GM19099 (cell line): ENCODE results near the gene PRKCH.

Experiments used
- POLR2A ChIP-seq: IDR thresholded peaks from 3 replicates; pipeline ENCODE4 v1.6.1; 2011; ENCODE audit warnings: low read depth; ENCODE audit not compliant: insufficient read length; ENCODE audit errors: extremely low read depth

The PRKCH gene

GRCh38 chr14:61386173-61386772, 64.9 kb downstream of the PRKCH start:
- no peak for TF ChIP-seq POLR2A

- TF ChIP-seq POLR2A, result no peak
These were observed 65.7 kb downstream of the PRKCH start for GRCh38 chr14:61387076-61387475.

- TF ChIP-seq POLR2A, result no peak
These were observed 67.0 kb downstream of the PRKCH start for GRCh38 chr14:61388173-61388975.

GRCh38 chr14:61388976-61389576, 67.7 kb downstream of the PRKCH start:
- no peak for TF ChIP-seq POLR2A

DNA sequence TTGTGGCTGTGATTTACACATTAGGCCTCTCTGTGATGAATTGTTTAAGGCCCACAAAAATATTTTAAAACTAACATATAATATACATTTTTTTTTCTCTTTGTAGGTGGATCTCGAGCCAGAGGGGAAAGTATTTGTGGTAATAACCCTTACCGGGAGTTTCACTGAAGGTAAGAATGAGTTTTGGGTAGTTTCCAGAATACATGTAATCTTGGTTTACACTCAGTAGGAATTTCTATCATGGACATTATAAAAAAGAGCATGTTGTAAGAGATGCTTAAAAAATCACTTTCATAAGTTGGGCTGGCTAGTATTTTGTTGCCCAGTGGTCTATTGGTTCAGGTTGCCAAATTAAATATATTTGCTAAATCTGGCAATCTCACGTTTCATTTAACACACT, 69.7 kb downstream of the PRKCH start:
- TF ChIP-seq POLR2A, result no peak

- no peak for TF ChIP-seq POLR2A
These were observed 70.9 kb downstream of the PRKCH start for GRCh38 chr14:61392297-61392696.

DNA sequence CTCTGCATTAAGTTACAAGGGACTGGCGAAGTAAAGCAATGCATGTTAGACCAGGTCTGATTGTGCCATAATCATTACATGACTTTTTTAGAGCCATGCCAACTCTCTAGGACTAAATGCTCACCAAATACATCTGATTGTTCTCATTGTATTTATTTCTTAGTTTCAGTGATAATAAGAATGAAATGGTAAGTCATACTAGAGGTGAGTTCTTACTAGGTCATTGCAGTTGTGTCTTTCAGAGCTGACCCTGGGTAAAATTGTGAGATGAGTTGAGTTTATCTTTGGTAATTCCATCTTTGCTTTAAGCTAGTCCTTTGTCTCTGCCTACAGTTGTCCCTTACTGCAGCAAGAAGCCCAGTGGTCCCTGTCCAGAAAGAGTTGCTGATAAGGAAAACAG, 73.2 kb downstream of the PRKCH start:
- TF ChIP-seq POLR2A, result no peak

- no peak for TF ChIP-seq POLR2A
These were observed 73.8 kb downstream of the PRKCH start for GRCh38 chr14:61395115-61395725.

GRCh38 chr14:61396279-61396678, 74.9 kb downstream of the PRKCH start:
- no peak for TF ChIP-seq POLR2A

GRCh38 chr14:61396694-61397093, 75.3 kb downstream of the PRKCH start:
- no peak for TF ChIP-seq POLR2A

DNA sequence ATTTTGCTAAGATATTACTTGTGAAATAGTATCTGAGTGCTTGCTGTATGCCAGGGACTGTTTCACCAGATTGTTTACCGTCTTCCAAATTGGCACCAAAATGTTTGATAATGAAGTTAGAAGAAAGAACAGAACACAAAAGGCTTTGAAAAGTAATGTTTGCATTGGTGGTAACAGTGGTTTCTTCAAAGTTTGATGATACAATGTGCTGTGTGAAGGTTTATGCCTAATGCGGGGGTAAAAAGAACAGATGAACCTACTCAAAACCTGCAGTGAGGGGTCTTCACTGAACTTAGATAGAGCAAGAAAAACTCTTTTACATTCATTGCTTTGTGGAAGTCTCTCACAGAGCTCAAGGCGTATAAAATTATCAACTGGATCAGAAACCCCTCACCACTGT, 76.2 kb downstream of the PRKCH start:
- no peak for TF ChIP-seq POLR2A

DNA sequence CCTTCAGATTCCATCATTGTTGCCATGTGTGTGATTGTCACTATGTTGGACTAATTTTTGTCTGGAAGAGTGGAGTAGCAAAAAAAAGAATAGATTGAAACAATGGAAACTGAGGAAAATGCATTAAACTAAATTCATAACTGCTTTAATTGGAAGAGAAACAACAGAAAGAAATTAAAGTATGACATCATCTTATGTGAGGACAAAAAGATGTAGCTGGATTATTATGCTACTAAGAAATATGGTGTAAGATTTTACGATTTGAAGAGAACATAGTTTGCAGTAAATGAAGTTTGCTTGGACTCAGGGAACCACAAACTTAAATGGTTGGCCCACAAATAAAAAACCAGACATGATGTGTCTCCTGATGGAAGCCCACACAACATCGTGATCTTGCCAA, 76.8 kb downstream of the PRKCH start:
- TF ChIP-seq POLR2A, result no peak

- no peak for TF ChIP-seq POLR2A
These were observed 78.0 kb downstream of the PRKCH start for GRCh38 chr14:61399365-61399764.

- no peak for TF ChIP-seq POLR2A
These were observed 80.1 kb downstream of the PRKCH start for GRCh38 chr14:61401461-61401860.

GRCh38 chr14:61403411-61403810, 82.0 kb downstream of the PRKCH start:
- TF ChIP-seq POLR2A, result no peak

DNA sequence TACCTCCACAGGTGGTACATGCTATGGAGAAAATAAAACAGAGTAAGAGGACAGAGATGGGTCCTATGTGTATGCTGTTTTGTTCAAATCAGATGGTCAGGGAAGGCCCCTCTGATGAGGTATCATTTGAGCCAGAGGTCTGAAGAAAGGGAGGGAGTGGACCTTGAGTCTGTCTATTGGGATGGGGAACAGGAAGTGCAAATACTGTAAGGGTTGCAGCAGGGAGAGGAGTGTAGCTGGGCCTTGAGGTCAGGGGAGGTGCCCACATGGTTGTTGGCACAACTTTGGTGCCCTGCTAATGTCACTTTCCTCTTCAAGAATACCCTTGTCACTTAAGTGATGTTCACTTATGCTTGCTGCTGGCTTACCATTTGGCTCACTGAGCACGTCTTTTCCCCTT, 83.3 kb downstream of the PRKCH start:
- no peak for TF ChIP-seq POLR2A
